Stimulated activated CD4-positive, alpha-beta T cell treated with anti-CD3 and anti-CD28 coated beads, Interleukin-2, amount 100 ng/mL, for 4 hours (primary cell): ENCODE data around the gene KIR2DL1.
"Not testable (repeated sequence)": the region's sequence is repeated elsewhere in the genome, so short reads cannot be mapped to it uniquely, and the experiment has no call there.

ENCODE experiments used
- DNase-seq: peaks from one replicate; pipeline ENCODE4 v3.0.0-alpha.2; 2020; ENCODE audit warnings: low read depth

KIR2DL1 gene

GRCh38 chr19:54817670-54818536 is 48.3 kb downstream of the KIR2DL1 start:
- DNase-seq: no peak

- not testable (repeated sequence) for DNase-seq
Measured at GRCh38 chr19:54824416-54824815, 54.8 kb downstream of the KIR2DL1 start.

GRCh38 chr19:54825326-54825725 is 55.7 kb downstream of the KIR2DL1 start:
- not testable (repeated sequence) for DNase-seq

GRCh38 chr19:54828064-54828463 is 58.5 kb downstream of the KIR2DL1 start:
- not testable (repeated sequence) for DNase-seq

- DNase-seq: not testable (repeated sequence)
Measured at GRCh38 chr19:54832496-54832895, 62.9 kb downstream of the KIR2DL1 start, which contains the start of gene KIR2DS4. Gene KIR2DS4 (plus strand): TSS chr19:54832676.
